Naive thymus-derived CD8-positive, alpha-beta T cell (primary cell): ENCODE measurements around the gene LEMD2. TPM values are rescaled to one million over a fixed set of nuclear protein-coding genes. Genes with fewer than 3 reads are reported as not detected.

Source experiments
- ATAC-seq, 2 donors: fragments of 150-1000 bp; cut with Tn5 transposase in 1 of 2; sonication (Bioruptor Pico), chemical (Tn5 transposase) in 1 of 2; 1 replicate in 1 of 2; 2 replicates in 1 of 2; pipeline ENCODE4 v1.10.0; 2021; ENCODE audit warnings: mild to moderate bottlenecking in 2 of 2, moderate library complexity in 2 of 2
- POLR2A ChIA-PET: fragments of 350-600 bp; sonication (Branson Sonifier 250); formaldehyde crosslinking; loops from one replicate; lab custom pipeline; 2021; ENCODE audit warnings: antibody characterized with exemption; lab: Charles Lee
- DNase-seq, 10 donors: peaks; one replicate each; pipeline versions ENCODE4 v3.0.0 to v3.0.0-alpha.2; 2020 to 2022
- H3K27ac Mint-ChIP-seq, 10 donors: one replicate each; pipeline ENCODE4 v1.8.0; 2020 to 2022; ENCODE audit warnings: mild to moderate bottlenecking in 10 of 10, mixed read lengths in 10 of 10, moderate library complexity in 4 of 10, inconsistent platforms in 1 of 10
- H3K27me3 Mint-ChIP-seq, 5 donors: one replicate each; pipeline ENCODE4 v1.8.0; 2021 to 2022; ENCODE audit warnings: mixed read lengths in 5 of 5
- H3K36me3 Mint-ChIP-seq, 3 donors: one replicate each; pipeline ENCODE4 v1.8.0; 2020 to 2022; ENCODE audit warnings: mixed read lengths in 3 of 3, mild to moderate bottlenecking in 2 of 3, inconsistent platforms in 1 of 3
- H3K4me1 Mint-ChIP-seq, 4 donors: one replicate each; pipeline ENCODE4 v1.8.0; 2021 to 2022; ENCODE audit warnings: mixed read lengths in 4 of 4
- H3K4me3 Mint-ChIP-seq, 10 donors: one replicate each; pipeline ENCODE4 v1.8.0; 2020 to 2022; ENCODE audit warnings: mild to moderate bottlenecking in 10 of 10, mixed read lengths in 10 of 10, moderate library complexity in 6 of 10, inconsistent platforms in 1 of 10
- H3K9me3 Mint-ChIP-seq, 9 donors: one replicate each; pipeline ENCODE4 v1.8.0; 2020 to 2022; ENCODE audit warnings: mixed read lengths in 9 of 9, mild to moderate bottlenecking in 3 of 9, inconsistent platforms in 1 of 9, moderate library complexity in 1 of 9
- polyA plus RNA-seq, 3 donors: library from polyadenylated mRNA; unstranded; fragments of 300-500 nt; fragmentation: Illumina TruSeq; gene quantifications; one replicate each; pipeline ENCODE4 v1.2.3, GENCODE V29; 2021
- total RNA-seq, 8 experiments: library from RNA in 2 of 8; stranded (reverse) in 2 of 8; gene quantifications; one replicate each; pipeline ENCODE4 v1.2.3 and lab custom pipeline; 2021 to 2026

The LEMD2 gene
- total and polyA plus RNA-seq, 5 experiments from 2014 or later: 24.6 to 128 (median 43.9) TPM

DNA sequence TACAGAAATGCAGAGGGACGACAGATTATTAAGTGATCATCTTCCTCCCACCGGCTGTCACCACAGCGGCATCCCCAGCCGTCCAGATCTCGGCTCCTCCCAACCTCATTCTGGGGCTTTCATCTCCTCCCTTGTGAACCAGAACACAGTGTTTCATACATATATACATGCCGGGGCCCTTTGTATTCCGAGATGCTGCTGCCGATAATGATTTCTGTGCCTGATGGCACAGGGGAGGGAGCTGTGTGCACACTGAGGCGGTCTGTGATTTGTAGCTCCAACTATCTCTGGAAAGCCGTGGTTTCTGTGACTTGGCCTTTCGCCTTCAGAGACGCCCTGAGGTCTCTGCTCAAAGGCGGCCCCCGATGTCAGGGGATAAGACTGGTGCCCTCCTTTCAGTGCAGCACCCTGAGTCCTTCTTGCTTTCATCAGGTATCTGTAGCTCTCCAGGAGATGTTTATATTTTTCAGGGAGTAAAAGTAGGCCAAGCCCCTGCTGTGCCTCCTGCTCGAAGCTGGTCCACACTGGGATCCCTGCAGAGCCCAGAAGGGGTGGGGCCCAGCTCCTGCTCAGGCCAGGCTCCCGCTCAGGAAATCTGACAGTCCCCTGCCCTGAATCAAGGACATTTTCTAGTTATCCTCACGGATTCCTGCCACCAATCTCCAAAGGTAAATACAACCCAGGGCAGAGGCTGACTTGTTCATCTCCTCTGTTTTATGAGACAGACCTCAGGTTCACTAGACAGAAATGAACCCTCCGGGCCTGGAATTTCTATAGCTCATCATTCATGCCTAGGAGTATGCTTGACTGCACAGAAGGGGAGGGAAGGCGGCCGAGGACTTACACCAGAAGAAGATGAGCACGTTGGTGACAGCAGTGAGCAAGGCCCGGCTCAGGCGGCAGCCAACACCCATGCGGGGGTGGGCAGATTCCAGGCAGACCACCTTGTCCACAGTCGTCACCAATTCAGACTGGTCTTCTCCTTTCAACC, 11.2 kb downstream of the LEMD2 start:
- Mint-ChIP-seq H3K27ac (peak overlapping the region in 1 of 10 donors; percentile 43), H3K36me3 (peaks cover 0 to 95% (median 21%) of the 10 kb centered on the region in 3 donors), H3K27me3 (no peaks in the 10 kb centered on the region), H3K4me3 (no peak overlapping the region), H3K9me3 (no peaks in the 10 kb centered on the region), H3K4me1 (peaks cover 2 to 26% (median 21%) of the 10 kb centered on the region in 4 donors)
- POLR2A ChIA-PET: interaction anchor here (1.0 to 1.2 kb wide), 2 partner anchors 10 to 18 kb away, joined by 3 to 6 read pairs; partner anchors contain the start of gene LEMD2
- DNase-seq (no peak), ATAC-seq (no peak)

DNA sequence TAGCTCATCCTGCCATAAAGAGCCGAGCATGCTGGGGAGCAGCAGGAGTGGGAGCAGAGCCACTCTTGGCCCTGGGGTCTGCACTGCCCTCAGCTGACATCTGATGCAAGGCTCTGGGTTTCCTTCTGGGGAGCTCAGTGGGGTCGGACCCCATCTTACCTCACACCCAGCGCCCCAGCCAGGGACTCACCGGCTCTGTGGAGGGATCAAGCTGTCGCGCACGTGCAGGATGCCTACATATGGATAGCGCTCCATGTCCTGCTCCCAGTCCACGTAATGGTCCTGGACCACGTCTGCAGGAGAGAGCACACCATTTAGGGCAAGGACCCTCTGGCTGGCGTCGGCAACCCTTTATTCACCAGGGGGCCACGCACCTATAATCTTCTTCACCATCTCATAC, 12.2 kb downstream of the LEMD2 start:
- ATAC-seq (no peak), DNase-seq (no peak)
- POLR2A ChIA-PET: interaction anchor here (1.1 to 1.5 kb wide), 2 partner anchors 10 to 11 kb away, joined by 3 to 4 read pairs; no protein-coding TSS in a partner anchor
- Mint-ChIP-seq H3K36me3 (peaks cover 0 to 96% (median 19%) of the 10 kb centered on the region in 3 donors), H3K9me3 (no peaks in the 10 kb centered on the region), H3K4me3 (no peak overlapping the region), H3K27me3 (no peaks in the 10 kb centered on the region), H3K4me1 (peaks cover 6 to 24% (median 19%) of the 10 kb centered on the region in 4 donors), H3K27ac (no peak overlapping the region)

DNA sequence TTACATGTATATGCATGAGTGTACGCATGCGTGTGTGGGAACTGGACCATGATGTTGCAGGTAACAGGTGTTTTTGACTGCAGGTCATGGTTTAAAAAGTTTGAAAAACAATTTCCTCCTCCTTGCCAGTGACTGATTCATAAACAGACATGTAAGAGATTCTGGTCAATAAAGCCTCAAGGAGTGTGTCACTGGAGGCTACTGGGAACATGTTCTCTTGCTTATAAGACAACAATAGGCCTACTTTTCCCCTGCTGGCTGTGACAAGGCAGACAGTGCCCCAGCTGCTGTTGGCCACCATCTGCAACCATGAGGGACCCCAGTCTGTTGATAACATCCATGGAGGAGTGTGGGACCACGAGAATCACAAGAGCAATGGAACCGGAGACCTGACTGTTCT, 12.7 kb downstream of the LEMD2 start:
- Mint-ChIP-seq H3K4me3 (no peak overlapping the region), H3K4me1 (peaks cover 8 to 28% (median 21%) of the 10 kb centered on the region in 4 donors), H3K9me3 (no peaks in the 10 kb centered on the region), H3K27ac (peak overlapping the region in 1 of 10 donors; percentile 1), H3K36me3 (peaks cover 0 to 94% (median 19%) of the 10 kb centered on the region in 3 donors), H3K27me3 (no peaks in the 10 kb centered on the region)
- no peak for ATAC-seq
- POLR2A ChIA-PET: interaction anchor here (1.1 to 1.5 kb wide), 2 partner anchors 9 to 11 kb away, joined by 3 to 4 read pairs; no protein-coding TSS in a partner anchor
- DNase-seq: no peak

DNA sequence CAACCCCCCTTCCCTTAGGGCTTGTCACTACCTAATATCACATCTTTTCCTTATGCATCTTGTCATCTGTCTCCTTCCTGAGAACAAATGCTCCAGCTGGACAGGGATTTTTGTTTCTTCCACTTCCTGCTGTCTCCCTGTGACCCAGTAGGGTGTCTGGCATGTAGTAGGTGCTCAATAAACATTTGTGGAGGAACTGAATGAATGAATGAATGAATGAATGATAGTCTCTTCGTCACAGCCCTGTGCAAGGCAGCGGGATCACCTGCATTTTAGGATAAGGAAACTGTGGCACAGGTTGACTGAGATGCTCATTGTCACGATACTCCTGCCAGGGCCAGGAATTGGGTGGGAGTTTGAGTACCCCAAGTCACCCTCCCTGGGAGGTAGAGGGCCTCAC, 14.2 kb downstream of the LEMD2 start:
- Mint-ChIP-seq H3K9me3 (no peaks in the 10 kb centered on the region), H3K4me1 (peaks cover 8 to 21% (median 15%) of the 10 kb centered on the region in 4 donors), H3K27ac (no peak overlapping the region), H3K36me3 (peaks cover 0 to 80% (median 15%) of the 10 kb centered on the region in 3 donors), H3K4me3 (no peak overlapping the region), H3K27me3 (no peaks in the 10 kb centered on the region)
- POLR2A ChIA-PET: no interaction called here
- DNase-seq (no peak), ATAC-seq (no peak)

DNA sequence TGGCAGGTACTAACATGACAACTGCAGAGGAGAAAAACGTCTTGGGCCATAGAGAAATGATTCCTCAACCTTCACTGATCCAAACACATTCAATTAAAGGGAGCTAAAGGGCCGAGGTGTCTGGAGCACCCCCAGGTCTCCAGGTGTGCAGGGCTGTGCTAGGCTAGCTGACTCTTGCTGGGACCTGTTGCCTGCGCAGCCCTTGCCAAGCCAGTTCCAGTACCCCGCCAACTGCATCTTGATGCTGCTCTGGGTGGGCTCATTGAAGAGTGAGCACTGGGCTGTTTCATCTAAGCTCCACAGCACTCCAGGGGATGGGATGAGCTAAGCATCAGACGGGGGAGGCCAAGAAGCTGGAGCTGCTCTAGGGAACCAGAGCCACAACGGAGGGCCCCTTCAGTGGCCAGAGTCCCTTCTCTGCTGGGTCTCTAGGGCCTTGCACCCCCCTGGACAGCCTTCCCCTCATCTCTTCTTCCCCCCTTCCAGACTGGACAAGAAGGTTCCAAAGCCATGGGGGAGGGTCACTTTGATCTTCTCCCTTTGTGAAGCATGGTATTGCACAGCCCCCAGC, 15.9 kb downstream of the LEMD2 start:
- no peaks in the 10 kb centered on the region for H3K9me3 Mint-ChIP-seq
- DNase-seq (no peak), ATAC-seq (no peak)
- H3K4me3 Mint-ChIP-seq: no peak overlapping the region
- peaks cover 8 to 22% (median 16%) of the 10 kb centered on the region in 4 donors for H3K4me1 Mint-ChIP-seq
- POLR2A ChIA-PET: interaction anchor here (0.5 to 1.3 kb wide), 2 partner anchors 16 to 517 kb away, joined by 3 to 4 read pairs; partner anchors contain the start of gene LEMD2
- H3K36me3 Mint-ChIP-seq: peaks cover 0 to 62% (median 15%) of the 10 kb centered on the region in 3 donors
- H3K27ac Mint-ChIP-seq: peak overlapping the region in 5 of 10 donors; percentile 4 to 70 (median 40)
- H3K27me3 Mint-ChIP-seq: peaks cover 0 to 7% (median 1%) of the 10 kb centered on the region in 5 donors

DNA sequence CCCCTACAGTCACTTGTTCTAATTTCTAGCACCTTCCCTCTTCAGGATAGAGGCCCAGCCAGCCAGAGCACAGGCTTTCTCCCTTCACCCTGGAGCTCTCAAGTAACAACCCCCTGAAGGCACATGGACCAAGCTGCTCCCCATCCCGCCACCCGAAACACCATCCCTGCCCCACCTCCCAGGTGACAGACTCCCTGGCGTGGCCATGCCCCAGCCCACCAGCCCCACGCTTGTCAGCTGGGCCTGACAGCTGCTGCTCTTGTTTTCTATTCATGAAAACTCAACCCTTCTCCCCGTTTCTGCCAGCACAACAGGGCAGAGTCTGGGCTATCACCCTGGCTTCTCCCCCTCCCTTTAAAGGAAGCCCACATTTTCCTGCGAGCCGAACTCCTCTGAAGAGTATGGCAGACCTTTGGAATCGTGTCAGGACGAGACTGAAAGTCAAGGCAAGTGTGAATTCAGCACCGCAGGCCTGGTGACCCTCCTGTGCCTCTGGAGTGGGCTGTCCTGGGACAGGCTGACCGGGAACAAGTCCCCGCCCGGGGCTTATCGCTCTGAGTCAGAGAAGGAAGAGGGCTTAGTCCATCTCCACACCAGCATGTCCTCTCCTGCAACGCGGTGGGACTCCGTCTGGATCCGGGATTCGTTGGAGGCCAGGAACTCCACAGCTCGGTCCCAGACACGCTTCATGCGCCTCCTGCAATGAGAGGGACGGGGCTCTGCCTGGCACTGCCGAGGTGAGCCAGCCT, 16.7 kb downstream of the LEMD2 start:
- ATAC-seq (peak in 1 of 2 donors; percentile 18), DNase-seq (no peak)
- Mint-ChIP-seq H3K36me3 (peaks cover 0 to 55% (median 12%) of the 10 kb centered on the region in 3 donors), H3K4me3 (no peak overlapping the region), H3K9me3 (no peaks in the 10 kb centered on the region), H3K27me3 (peaks cover 1 to 9% (median 3%) of the 10 kb centered on the region in 5 donors), H3K27ac (peak overlapping the region in 8 of 10 donors; percentile 19 to 87 (median 66)), H3K4me1 (peaks cover 8 to 22% (median 16%) of the 10 kb centered on the region in 4 donors)
- POLR2A ChIA-PET: interaction anchor here (0.5 to 1.7 kb wide), 5 partner anchors 15 to 518 kb away, joined by 3 to 6 read pairs (median 4); partner anchors contain the start of gene LEMD2

DNA sequence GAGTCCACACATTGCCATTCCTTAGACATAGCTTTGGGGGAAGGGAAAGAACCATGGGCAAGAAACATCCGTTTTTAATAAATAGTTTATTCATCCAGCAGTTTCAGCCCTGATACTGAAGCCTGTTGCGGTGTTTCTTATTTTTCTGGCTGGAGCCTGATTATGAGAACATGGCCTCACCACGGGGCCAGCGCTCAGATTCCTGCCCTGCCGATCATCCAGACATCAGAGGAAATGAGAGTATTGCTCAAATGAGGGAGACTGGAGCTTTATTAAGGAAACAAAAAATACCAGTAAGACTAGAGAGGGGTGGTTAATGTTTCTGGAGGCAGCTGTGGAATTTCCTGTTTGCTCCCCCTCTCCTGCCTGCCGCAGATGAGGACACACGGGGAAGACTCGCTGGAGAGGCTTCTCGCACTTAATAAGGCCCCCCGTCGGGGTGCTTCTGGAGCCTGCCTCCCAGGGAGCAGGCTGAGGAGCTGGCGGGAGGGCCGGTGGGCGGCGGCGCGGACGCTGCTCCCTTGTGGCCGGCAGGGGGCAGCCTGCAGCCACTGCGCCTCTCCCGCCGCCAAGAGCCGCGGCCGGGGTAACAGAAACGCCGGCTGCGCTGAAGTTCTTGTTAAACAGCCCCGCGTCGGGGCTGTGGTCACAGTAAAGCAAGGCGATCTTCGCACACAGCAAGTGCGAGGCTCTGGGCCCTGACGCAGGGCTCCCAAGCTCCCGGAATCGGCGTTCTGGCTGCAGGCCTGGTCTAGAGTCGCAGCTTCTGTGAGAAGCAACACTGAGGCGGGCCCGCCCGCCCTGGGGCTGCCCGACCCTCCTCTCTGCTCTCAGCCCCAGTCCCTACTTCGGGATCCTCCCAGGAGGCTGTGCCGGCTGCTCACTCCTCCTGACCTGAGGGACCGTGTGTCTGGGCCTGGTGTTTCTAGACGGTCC, 17.5 kb downstream of the LEMD2 start:
- peak overlapping the region in 5 of 10 donors; percentile 16 to 87 (median 55) for H3K27ac Mint-ChIP-seq
- H3K4me1 Mint-ChIP-seq: peaks cover 8 to 22% (median 16%) of the 10 kb centered on the region in 4 donors
- POLR2A ChIA-PET: interaction anchor here (0.5 to 1.7 kb wide), 5 partner anchors 16 to 256 kb away, joined by 3 to 7 read pairs (median 5); partner anchors contain the start of gene LEMD2
- ATAC-seq (peak; percentile 79 to 87), DNase-seq (peak; percentile 47 to 75 (median 67))
- H3K36me3 Mint-ChIP-seq: peaks cover 0 to 47% (median 11%) of the 10 kb centered on the region in 3 donors
- H3K27me3 Mint-ChIP-seq: peaks cover 1 to 15% (median 12%) of the 10 kb centered on the region in 5 donors
- H3K4me3 Mint-ChIP-seq: no peak overlapping the region
- peaks cover 0 to 1% (median 0%) of the 10 kb centered on the region in 9 donors for H3K9me3 Mint-ChIP-seq

DNA sequence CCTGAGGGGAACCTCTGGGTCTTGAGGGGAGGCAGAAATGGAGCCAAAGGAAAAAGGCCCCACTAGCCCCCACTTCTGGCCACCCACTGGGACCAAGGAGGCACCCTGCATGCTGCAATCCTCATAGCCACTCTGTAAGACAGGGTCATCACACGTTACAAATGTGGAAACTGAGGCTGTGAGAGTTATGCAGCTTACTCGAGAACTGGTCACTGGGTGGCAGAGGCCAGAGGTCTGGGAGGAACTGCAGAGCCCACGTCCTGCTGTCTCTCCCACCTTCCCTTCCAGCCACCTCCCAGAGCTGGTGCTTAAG, 18.1 kb downstream of the LEMD2 start:
- no peak for ATAC-seq
- no peak for DNase-seq
- Mint-ChIP-seq H3K9me3 (peaks cover 0 to 1% (median 0%) of the 10 kb centered on the region in 9 donors), H3K27me3 (peaks cover 1 to 18% (median 13%) of the 10 kb centered on the region in 5 donors), H3K4me3 (no peak overlapping the region), H3K27ac (peak overlapping the region in 2 of 10 donors; percentile 48 to 55), H3K4me1 (peaks cover 8 to 22% (median 16%) of the 10 kb centered on the region in 4 donors), H3K36me3 (peaks cover 0 to 40% (median 8%) of the 10 kb centered on the region in 3 donors)
- POLR2A ChIA-PET: interaction anchor here (1.7 kb wide), 1 partner anchor 17 kb away, joined by 6 read pairs; no protein-coding TSS in a partner anchor

DNA sequence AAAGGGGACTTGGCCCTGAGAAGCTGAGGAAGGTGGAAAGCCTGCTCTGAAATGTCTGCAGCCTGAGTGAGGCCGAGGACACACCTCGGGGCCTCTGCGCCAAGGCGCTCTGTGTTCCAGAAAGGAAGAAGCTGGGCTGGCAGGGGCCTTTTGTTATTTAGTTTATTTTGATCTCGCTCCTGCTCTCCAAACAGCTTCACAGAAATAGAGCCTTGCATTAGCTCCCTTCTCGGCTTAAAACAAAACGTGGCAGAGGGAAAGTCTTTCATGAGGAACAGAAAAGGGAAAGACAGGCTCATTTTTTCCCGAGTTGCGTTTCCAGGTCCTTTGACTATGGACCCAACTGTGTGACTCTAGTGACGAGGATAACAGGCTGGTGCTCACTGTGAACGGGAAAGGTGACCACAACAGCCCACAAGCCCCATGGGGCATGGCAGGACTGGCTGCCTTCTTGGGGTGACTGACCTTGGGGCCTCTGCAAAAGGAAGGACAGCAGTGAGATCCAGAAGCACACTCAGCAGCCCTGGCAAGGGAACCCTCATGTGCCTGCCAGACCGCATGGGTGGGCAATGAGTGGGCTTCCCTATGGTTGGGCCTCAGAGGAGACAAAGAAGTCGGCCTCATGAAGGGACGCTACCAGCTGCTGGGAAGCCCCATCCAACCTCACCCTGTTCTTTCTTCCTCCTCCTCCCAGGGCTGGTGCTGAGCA, 18.7 kb downstream of the LEMD2 start:
- ATAC-seq: no peak
- POLR2A ChIA-PET: interaction anchor here (1.7 kb wide), 1 partner anchor 17 kb away, joined by 6 read pairs; no protein-coding TSS in a partner anchor
- Mint-ChIP-seq H3K27ac (peak overlapping the region in 2 of 10 donors; percentile 22 to 48), H3K9me3 (peaks cover 0 to 1% (median 0%) of the 10 kb centered on the region in 9 donors), H3K4me3 (peak overlapping the region in 1 of 10 donors; percentile 28), H3K4me1 (peaks cover 8 to 22% (median 16%) of the 10 kb centered on the region in 4 donors), H3K36me3 (peaks cover 0 to 37% (median 4%) of the 10 kb centered on the region in 3 donors), H3K27me3 (peaks cover 1 to 23% (median 16%) of the 10 kb centered on the region in 5 donors)
- DNase-seq: no peak

DNA sequence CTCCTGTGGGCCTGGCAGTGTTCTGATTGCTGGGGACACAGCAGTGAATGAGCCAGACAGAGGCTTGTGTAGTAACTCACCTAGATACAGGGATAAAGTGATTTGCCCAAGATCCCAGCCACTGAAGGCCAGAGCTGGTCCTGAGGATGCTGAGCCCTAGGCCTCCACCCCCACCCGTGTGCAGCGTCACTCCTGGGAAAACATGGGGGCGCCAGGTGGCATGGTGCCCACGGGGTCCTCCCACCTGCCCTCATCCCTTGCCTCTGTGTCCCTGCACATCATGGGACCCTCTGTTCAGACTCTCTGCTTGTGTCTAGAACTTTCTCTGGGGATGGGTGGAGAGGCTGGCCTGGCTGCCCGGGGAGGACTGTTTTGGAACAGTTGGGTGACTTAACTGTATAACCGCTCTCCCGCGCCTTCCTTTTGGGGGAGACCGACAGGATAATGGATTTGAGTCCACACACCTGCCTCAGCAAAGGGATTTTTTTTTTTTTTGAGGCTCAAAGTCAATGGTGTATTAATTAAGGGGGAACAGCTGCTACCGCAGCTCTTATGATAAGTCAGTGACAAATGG, 19.6 kb downstream of the LEMD2 start:
- Mint-ChIP-seq H3K4me3 (no peak overlapping the region), H3K27ac (no peak overlapping the region), H3K9me3 (peaks cover 0 to 1% (median 0%) of the 10 kb centered on the region in 9 donors), H3K4me1 (peaks cover 8 to 22% (median 16%) of the 10 kb centered on the region in 4 donors), H3K36me3 (peaks cover 0 to 28% (median 0%) of the 10 kb centered on the region in 3 donors), H3K27me3 (peaks cover 1 to 30% (median 16%) of the 10 kb centered on the region in 5 donors)
- POLR2A ChIA-PET: no interaction called here
- DNase-seq: no peak
- ATAC-seq: no peak
